K562 (cell line): ENCODE results near the gene ITGB1BP2. TPM values are rescaled to one million over a fixed set of nuclear protein-coding genes. Genes with fewer than 3 reads are reported as not detected.

Experiments
- polyA plus RNA-seq, 8 experiments: library from polyadenylated mRNA; depleted of rRNA in 4 of 8; stranded (reverse) in 5 of 8; unstranded in 3 of 8; fragments of >200 nt; fragmentation: Nextera tagmentation in 2 of 8; fragmentation: Illumina TruSeq in 1 of 8; extraction: Ambion mirVana in 2 of 8; extraction: Trizol in 1 of 8; gene quantifications; 2 replicates each; pipeline versions ENCODE4 v1.2.1 to v1.2.3, GENCODE V29; 2011 to 2014; ENCODE audit warnings: inconsistent platforms in 1 of 8, missing spikeins in 1 of 8
- total RNA-seq, 7 experiments: library from RNA; depleted of rRNA in 6 of 7; stranded (reverse); fragments of >200 nt in 6 of 7; fragmentation: Illumina TruSeq in 2 of 7; extraction: Trizol in 2 of 7; gene quantifications; 2 replicates each; pipeline versions ENCODE4 v1.2.1 to v1.2.3, GENCODE V29; 2011 to 2021; ENCODE audit warnings: low replicate concordance in 1 of 7

Gene ITGB1BP2
- total and polyA plus RNA-seq, 9 of the 15 experiments (the other 6 are each of a cell fraction or from before 2014, with no cell fraction given), result 1.6 to 4.0 (median 1.9) TPM

Other genes with a start within 250 kb of the ITGB1BP2 start
Only the 7 nearest of the 11 such genes appear.
- 5.5 and 7.5 TPM in 2 replicates for gene IL2RG, start 190.2 kb upstream of the ITGB1BP2 start, total RNA-seq (2014; rRNA removed)
- gene IL2RG, start 190.2 kb upstream of the ITGB1BP2 start, total RNA-seq (2014; rRNA removed; fragmentation: Illumina TruSeq; extraction: Trizol), result 9.7 and 11.4 TPM in 2 replicates
- gene IL2RG, start 190.2 kb upstream of the ITGB1BP2 start, total RNA-seq (2015; rRNA removed; fragmentation: Illumina TruSeq; extraction: Trizol), result 6.1 and 7.5 TPM in 2 replicates
- gene IL2RG, start 190.2 kb upstream of the ITGB1BP2 start, total RNA-seq (2021), result 18.0 and 19.7 TPM in 2 replicates
- 43.0 and 55.4 TPM in 2 replicates for gene IL2RG, start 190.2 kb upstream of the ITGB1BP2 start, polyA plus RNA-seq (2011; rRNA removed)
- 45.8 and 52.7 TPM in 2 replicates for gene IL2RG, start 190.2 kb upstream of the ITGB1BP2 start, polyA plus RNA-seq (2014; fragmentation: Illumina TruSeq; extraction: Trizol)
- gene IL2RG, start 190.2 kb upstream of the ITGB1BP2 start, polyA plus RNA-seq (2014; fragmentation: Nextera tagmentation; extraction: Ambion mirVana), result 10 to 100 TPM; 17.4 to 27.4 TPM
- gene IL2RG, start 190.2 kb upstream of the ITGB1BP2 start, polyA plus RNA-seq (2014; rRNA removed), result 23.9 and 25.8 TPM in 2 replicates
- gene MED12, start 183.2 kb upstream of the ITGB1BP2 start, total RNA-seq (2014; rRNA removed), result 18.4 and 23.1 TPM in 2 replicates
- gene MED12, start 183.2 kb upstream of the ITGB1BP2 start, total RNA-seq (2014; rRNA removed; fragmentation: Illumina TruSeq; extraction: Trizol), result 7.7 and 8.6 TPM in 2 replicates
- gene MED12, start 183.2 kb upstream of the ITGB1BP2 start, total RNA-seq (2015; rRNA removed; fragmentation: Illumina TruSeq; extraction: Trizol), result 7.7 and 10.3 TPM in 2 replicates
- 47.3 and 49.7 TPM in 2 replicates for gene MED12, start 183.2 kb upstream of the ITGB1BP2 start, total RNA-seq (2021)
- gene MED12, start 183.2 kb upstream of the ITGB1BP2 start, polyA plus RNA-seq (2011; rRNA removed), result 8.5 and 19.1 TPM in 2 replicates
- gene MED12, start 183.2 kb upstream of the ITGB1BP2 start, polyA plus RNA-seq (2014; fragmentation: Illumina TruSeq; extraction: Trizol), result 26.7 and 31.0 TPM in 2 replicates
- 1 to 10 TPM; 1.6 to 2.8 TPM for gene MED12, start 183.2 kb upstream of the ITGB1BP2 start, polyA plus RNA-seq (2014; fragmentation: Nextera tagmentation; extraction: Ambion mirVana)
- 15.6 and 17.7 TPM in 2 replicates for gene MED12, start 183.2 kb upstream of the ITGB1BP2 start, polyA plus RNA-seq (2014; rRNA removed)
- 0.05 and 0.12 TPM in 2 replicates for gene NLGN3, start 156.9 kb upstream of the ITGB1BP2 start, total RNA-seq (2014; rRNA removed)
- 0.22 TPM in 2 replicates for gene NLGN3, start 156.9 kb upstream of the ITGB1BP2 start, total RNA-seq (2014; rRNA removed; fragmentation: Illumina TruSeq; extraction: Trizol)
- 0.23 and 0.25 TPM in 2 replicates for gene NLGN3, start 156.9 kb upstream of the ITGB1BP2 start, total RNA-seq (2015; rRNA removed; fragmentation: Illumina TruSeq; extraction: Trizol)
- gene NLGN3, start 156.9 kb upstream of the ITGB1BP2 start, total RNA-seq (2021), result 0.69 TPM in 2 replicates
- 0.40 and 0.79 TPM in 2 replicates for gene NLGN3, start 156.9 kb upstream of the ITGB1BP2 start, polyA plus RNA-seq (2011; rRNA removed)
- gene NLGN3, start 156.9 kb upstream of the ITGB1BP2 start, polyA plus RNA-seq (2014; fragmentation: Illumina TruSeq; extraction: Trizol), result 0.65 and 0.80 TPM in 2 replicates
- under 1 TPM; 0.03 to 0.11 TPM for gene NLGN3, start 156.9 kb upstream of the ITGB1BP2 start, polyA plus RNA-seq (2014; fragmentation: Nextera tagmentation; extraction: Ambion mirVana)
- 0.81 and 0.86 TPM in 2 replicates for gene NLGN3, start 156.9 kb upstream of the ITGB1BP2 start, polyA plus RNA-seq (2014; rRNA removed)
- not detected in 2 replicates for gene GJB1, start 78.5 kb upstream of the ITGB1BP2 start, total RNA-seq (2014; rRNA removed)
- not detected in 2 replicates for gene GJB1, start 78.5 kb upstream of the ITGB1BP2 start, total RNA-seq (2014; rRNA removed; fragmentation: Illumina TruSeq; extraction: Trizol)
- not detected in 2 replicates for gene GJB1, start 78.5 kb upstream of the ITGB1BP2 start, total RNA-seq (2015; rRNA removed; fragmentation: Illumina TruSeq; extraction: Trizol)
- gene GJB1, start 78.5 kb upstream of the ITGB1BP2 start, total RNA-seq (2021), result 0.11 TPM in 1 of 2 replicates, not detected in the other
- gene GJB1, start 78.5 kb upstream of the ITGB1BP2 start, polyA plus RNA-seq (2011; rRNA removed), result not detected in 2 replicates
- not detected in 2 replicates for gene GJB1, start 78.5 kb upstream of the ITGB1BP2 start, polyA plus RNA-seq (2014; fragmentation: Illumina TruSeq; extraction: Trizol)
- gene GJB1, start 78.5 kb upstream of the ITGB1BP2 start, polyA plus RNA-seq (2014; fragmentation: Nextera tagmentation; extraction: Ambion mirVana), result not detected
- gene GJB1, start 78.5 kb upstream of the ITGB1BP2 start, polyA plus RNA-seq (2014; rRNA removed), result not detected in 2 replicates
- gene ZMYM3, start 47.6 kb upstream of the ITGB1BP2 start, total RNA-seq (2014; rRNA removed), result 14.9 and 18.7 TPM in 2 replicates
- gene ZMYM3, start 47.6 kb upstream of the ITGB1BP2 start, total RNA-seq (2014; rRNA removed; fragmentation: Illumina TruSeq; extraction: Trizol), result 12.3 and 14.3 TPM in 2 replicates
- gene ZMYM3, start 47.6 kb upstream of the ITGB1BP2 start, total RNA-seq (2015; rRNA removed; fragmentation: Illumina TruSeq; extraction: Trizol), result 17.7 and 20.0 TPM in 2 replicates
- 34.6 and 36.3 TPM in 2 replicates for gene ZMYM3, start 47.6 kb upstream of the ITGB1BP2 start, total RNA-seq (2021)
- 16.8 and 27.4 TPM in 2 replicates for gene ZMYM3, start 47.6 kb upstream of the ITGB1BP2 start, polyA plus RNA-seq (2011; rRNA removed)
- 29.2 and 34.4 TPM in 2 replicates for gene ZMYM3, start 47.6 kb upstream of the ITGB1BP2 start, polyA plus RNA-seq (2014; fragmentation: Illumina TruSeq; extraction: Trizol)
- gene ZMYM3, start 47.6 kb upstream of the ITGB1BP2 start, polyA plus RNA-seq (2014; fragmentation: Nextera tagmentation; extraction: Ambion mirVana), result 1 to 10 TPM; 4.3 to 5.1 TPM
- gene ZMYM3, start 47.6 kb upstream of the ITGB1BP2 start, polyA plus RNA-seq (2014; rRNA removed), result 21.1 and 23.6 TPM in 2 replicates
- gene NONO, start 18.1 kb upstream of the ITGB1BP2 start, total RNA-seq (2014; rRNA removed), result 391 and 416 TPM in 2 replicates
- gene NONO, start 18.1 kb upstream of the ITGB1BP2 start, total RNA-seq (2014; rRNA removed; fragmentation: Illumina TruSeq; extraction: Trizol), result 451 and 452 TPM in 2 replicates
- gene NONO, start 18.1 kb upstream of the ITGB1BP2 start, total RNA-seq (2015; rRNA removed; fragmentation: Illumina TruSeq; extraction: Trizol), result 483 and 534 TPM in 2 replicates
- gene NONO, start 18.1 kb upstream of the ITGB1BP2 start, total RNA-seq (2021), result 415 and 475 TPM in 2 replicates
- 499 and 555 TPM in 2 replicates for gene NONO, start 18.1 kb upstream of the ITGB1BP2 start, polyA plus RNA-seq (2011; rRNA removed)
- gene NONO, start 18.1 kb upstream of the ITGB1BP2 start, polyA plus RNA-seq (2014; fragmentation: Illumina TruSeq; extraction: Trizol), result 626 and 651 TPM in 2 replicates
- 100 to 1,000 TPM; 353 to 392 TPM for gene NONO, start 18.1 kb upstream of the ITGB1BP2 start, polyA plus RNA-seq (2014; fragmentation: Nextera tagmentation; extraction: Ambion mirVana)
- 333 and 355 TPM in 2 replicates for gene NONO, start 18.1 kb upstream of the ITGB1BP2 start, polyA plus RNA-seq (2014; rRNA removed)
- gene TAF1, start 64.6 kb downstream of the ITGB1BP2 start, total RNA-seq (2014; rRNA removed), result 44.6 and 47.7 TPM in 2 replicates
- 45.1 and 50.5 TPM in 2 replicates for gene TAF1, start 64.6 kb downstream of the ITGB1BP2 start, total RNA-seq (2014; rRNA removed; fragmentation: Illumina TruSeq; extraction: Trizol)
- gene TAF1, start 64.6 kb downstream of the ITGB1BP2 start, total RNA-seq (2015; rRNA removed; fragmentation: Illumina TruSeq; extraction: Trizol), result 38.1 and 39.2 TPM in 2 replicates
- 37.3 and 42.6 TPM in 2 replicates for gene TAF1, start 64.6 kb downstream of the ITGB1BP2 start, total RNA-seq (2021)
- 16.3 and 23.1 TPM in 2 replicates for gene TAF1, start 64.6 kb downstream of the ITGB1BP2 start, polyA plus RNA-seq (2011; rRNA removed)
- gene TAF1, start 64.6 kb downstream of the ITGB1BP2 start, polyA plus RNA-seq (2014; fragmentation: Illumina TruSeq; extraction: Trizol), result 39.2 and 41.2 TPM in 2 replicates
- gene TAF1, start 64.6 kb downstream of the ITGB1BP2 start, polyA plus RNA-seq (2014; fragmentation: Nextera tagmentation; extraction: Ambion mirVana), result 10 to 100 TPM in 1 of 2 experiments, 1 to 10 TPM in 1; 6.4 to 10.5 TPM
- gene TAF1, start 64.6 kb downstream of the ITGB1BP2 start, polyA plus RNA-seq (2014; rRNA removed), result 27.8 and 32.7 TPM in 2 replicates